ENCODE results near the gene TEX19.
"Not testable (repeated sequence)": the region's sequence is repeated elsewhere in the genome, so short reads cannot be mapped to it uniquely, and the experiment has no call there.

Gene TEX19

GRCh38 chr17:82377294-82377693 lies 18.2 kb downstream of the TEX19 start:
- DNase-seq (ENCODE audit: low spot score) = not testable (repeated sequence)

GRCh38 chr17:82377924-82378740 lies 19.1 kb downstream of the TEX19 start:
- DNase-seq (ENCODE audit: low spot score) = no peak

GRCh38 chr17:82378741-82379021 lies 19.6 kb downstream of the TEX19 start:
- no peak for DNase-seq (ENCODE audit: low spot score)

- no peak for DNase-seq (ENCODE audit: low spot score)
These were observed 22.0 kb downstream of the TEX19 start for GRCh38 chr17:82380860-82381702.

DNA sequence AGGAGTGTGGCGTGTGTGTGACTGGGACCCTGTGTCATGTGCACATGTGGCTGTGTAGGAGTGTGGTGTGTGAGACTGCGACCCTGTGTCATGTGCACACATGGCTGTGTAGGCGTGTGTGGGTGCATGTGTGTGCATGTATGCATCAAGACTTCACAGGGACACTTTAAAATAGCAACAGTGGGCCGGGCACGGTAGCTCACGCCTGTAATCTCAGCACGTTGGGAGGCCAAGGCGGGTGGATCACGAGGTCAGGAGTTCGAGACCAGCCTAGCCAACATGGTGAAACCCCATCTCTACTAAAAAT lies 22.6 kb downstream of the TEX19 start:
- DNase-seq (ENCODE audit: low spot score) = not testable (repeated sequence)

DNA sequence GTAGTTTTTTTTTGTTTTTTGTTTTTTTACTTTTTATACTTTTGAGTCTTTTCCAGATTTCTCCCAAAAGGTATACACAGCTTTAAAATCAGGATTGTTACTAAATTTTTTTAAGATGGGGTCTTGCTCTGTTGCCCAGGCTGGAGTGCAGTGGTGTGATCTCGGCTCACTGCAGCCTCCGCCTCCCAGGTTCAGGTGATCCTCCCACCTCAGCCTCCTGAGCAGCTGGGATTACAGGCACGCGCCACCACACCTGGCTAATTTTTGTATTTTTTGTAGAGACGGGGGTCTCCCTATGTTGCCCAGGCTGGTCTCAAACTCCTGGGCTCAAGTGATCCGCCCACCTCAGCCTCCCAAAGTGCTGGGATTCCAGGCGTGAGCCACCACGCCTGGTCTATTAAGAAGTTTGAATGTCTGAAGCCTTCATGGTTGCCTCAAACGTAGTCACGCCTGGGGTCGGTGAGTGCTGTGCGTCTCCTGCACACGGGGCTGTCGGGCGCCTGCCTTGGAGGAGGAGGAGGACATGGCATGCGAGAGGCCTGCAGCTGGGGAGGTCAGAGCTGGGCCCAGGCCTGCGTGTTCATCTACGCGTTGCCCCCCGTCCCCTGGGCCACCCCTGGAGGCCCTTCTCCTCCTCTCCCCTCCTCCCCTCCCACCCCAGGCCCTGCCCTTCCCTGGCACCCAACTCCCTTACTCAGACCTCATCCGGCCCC lies 23.3 kb downstream of the TEX19 start:
- not testable (repeated sequence) for DNase-seq (ENCODE audit: low spot score)

GRCh38 chr17:82382933-82383255 lies 23.8 kb downstream of the TEX19 start:
- DNase-seq (ENCODE audit: low spot score) = no peak

- DNase-seq (ENCODE audit: low spot score) = no peak
These were observed 24.4 kb downstream of the TEX19 start for GRCh38 chr17:82383411-82383810.

- no peak for DNase-seq (ENCODE audit: low spot score)
These were observed 25.1 kb downstream of the TEX19 start for GRCh38 chr17:82384051-82384729.

- DNase-seq (ENCODE audit: low spot score) = no peak
These were observed 25.9 kb downstream of the TEX19 start for GRCh38 chr17:82384730-82385481.

DNA sequence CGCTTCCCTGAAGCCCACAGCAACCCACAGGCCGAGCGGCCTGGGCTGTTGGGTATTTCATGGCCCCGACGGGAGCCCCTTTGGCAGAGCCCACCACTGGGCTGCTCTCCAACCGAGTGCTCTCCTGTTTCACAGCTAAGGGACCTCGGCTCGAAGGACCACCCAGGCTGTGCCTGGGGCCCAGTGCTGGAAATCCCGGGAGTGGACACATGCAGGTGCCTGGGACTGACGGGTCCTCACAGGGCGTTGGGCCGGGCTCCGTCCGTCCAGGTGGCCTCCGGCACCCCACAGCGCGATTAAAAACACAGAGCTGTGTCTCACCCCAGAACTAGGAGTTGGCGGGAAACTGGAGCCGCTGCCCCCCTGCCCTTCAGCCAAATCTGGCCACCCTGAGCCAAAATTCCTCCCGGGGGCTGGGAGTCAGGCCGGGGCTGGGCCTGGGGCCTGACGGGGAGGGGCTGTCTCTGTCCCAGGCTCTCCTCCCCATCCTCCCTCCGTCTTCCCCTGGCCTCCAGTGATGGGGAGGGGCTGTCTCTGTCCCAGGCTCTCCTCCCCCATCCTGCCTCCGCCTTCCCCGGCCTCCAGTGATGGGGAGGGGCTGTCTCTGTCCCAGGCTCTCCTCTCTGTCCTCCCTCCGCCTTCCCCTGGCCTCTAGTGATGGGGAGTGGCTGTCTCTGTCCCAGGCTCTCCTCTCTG lies 26.7 kb downstream of the TEX19 start:
- DNase-seq (ENCODE audit: low spot score) = no peak

- no peak for DNase-seq (ENCODE audit: low spot score)
These were observed 27.3 kb downstream of the TEX19 start for GRCh38 chr17:82386255-82386831.

DNA sequence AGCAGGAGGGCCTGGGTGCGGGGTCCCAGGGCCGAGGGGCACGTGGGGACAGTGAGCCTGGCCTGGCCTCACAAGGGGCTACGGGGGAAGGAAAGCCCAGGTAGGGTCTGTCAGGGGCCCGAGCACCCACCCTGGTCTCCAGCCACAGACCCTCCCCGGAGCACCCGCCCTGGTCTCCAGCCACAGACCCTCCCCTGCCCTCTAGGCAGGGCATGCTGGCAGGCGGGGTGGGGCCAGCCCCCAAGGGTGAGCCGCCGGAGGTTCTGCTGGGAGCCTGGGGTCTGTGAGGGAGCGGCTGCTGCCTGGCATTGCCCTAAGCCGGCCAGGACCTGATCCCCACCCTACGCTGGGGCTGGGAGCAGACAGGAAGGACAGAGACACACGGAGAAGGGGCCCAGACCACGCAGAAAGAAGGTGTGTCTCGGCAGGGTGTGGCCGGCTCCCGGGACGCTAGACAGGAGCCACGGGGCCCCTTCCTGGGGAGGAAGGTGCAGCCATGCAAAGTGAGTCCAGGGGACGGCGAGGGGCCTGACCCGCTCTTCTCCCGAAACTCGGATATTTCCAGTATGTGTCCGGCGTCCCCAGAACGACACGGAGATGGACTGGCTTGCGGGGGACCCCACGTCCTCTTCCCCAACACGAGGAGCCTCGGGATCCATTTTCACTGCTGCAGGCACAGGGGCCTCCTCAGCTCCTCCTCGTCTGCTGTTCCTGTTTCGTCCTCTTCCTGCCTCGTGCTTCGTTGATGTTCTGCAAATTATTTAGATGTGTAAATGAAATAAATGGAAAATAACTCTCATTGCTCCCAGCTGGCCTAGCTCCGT lies 28.0 kb downstream of the TEX19 start:
- DNase-seq (ENCODE audit: low spot score) = no peak

DNA sequence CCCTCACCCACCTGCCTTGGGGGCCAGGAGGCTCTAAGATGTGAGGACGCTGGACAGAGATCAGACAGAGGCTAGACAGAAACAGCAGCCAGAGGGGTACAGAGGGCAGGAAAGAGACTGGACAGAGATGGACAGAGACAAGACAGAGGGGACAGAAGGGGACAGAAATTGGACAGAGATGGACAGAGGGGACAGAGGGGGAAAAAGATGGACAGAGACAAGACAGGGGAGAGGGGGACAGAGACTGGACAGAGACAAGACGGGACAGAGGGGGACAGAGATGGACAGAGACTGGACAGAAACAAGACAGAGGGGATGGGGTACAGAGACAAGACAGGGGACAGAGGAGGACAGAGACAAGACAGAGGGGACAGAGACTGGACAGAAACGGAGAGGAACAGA lies 28.7 kb downstream of the TEX19 start:
- no peak for DNase-seq (ENCODE audit: low spot score)

- DNase-seq (ENCODE audit: low spot score) = no peak
These were observed 29.3 kb downstream of the TEX19 start for GRCh38 chr17:82388223-82388921.

DNA sequence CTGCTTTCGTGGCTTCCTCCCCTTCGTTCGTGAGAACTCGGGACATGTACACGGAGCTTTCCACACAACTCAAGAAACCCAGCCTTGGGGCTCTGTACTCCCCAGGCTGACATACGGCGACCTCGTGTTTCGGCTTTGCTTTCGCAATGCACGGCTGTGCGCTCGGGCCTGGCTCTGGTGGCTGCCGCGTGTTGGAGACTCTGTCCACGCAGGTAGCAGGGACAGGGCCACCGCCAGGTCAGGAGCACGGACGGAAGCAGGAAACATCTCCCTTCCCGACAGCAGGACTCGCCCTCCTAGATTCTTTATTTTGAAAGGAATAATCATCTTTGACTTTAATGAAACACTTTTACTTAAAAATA lies 29.9 kb downstream of the TEX19 start:
- no peak for DNase-seq (ENCODE audit: low spot score)

GRCh38 chr17:82389379-82389778 lies 30.3 kb downstream of the TEX19 start:
- no peak for DNase-seq (ENCODE audit: low spot score)

DNA sequence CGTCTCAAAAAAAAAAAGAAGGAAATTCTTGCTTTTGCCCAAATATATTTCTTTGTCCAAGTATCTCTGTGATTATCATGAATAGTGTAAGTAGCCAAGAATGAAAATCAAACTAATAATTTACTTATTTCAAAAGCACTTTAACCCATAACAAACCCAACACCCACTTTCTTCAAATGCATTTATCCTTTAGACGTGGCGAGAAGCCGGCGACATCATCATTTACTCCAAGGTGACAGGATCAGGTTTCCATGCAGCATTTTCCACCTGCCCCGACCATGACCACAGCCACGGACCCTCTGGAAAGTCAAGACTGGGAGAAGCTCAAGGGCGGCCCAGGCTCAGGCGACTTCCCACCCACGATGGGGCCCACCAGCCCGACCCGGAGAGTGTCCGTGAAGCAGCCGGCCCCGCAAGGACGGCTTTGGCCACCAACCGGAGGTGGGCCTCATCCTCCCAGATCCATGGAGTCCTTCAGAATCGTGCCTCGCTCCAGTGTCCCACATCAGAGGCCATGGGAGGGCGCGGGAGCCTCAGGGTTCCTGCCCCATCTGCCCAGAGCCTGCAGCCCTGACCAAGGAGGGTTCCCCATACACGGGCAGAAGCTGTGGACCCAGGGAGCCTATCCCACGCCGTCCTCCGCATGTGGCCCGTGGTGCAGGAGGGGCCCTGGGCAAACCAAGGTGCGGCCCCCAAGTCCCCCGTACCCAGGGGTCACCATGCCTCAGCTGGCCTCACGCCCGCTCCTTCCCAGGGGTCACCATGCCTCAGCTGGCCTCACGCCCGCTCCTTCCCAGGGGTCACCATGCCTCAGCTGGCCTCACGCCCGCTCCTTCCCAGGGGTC lies 31.2 kb downstream of the TEX19 start:
- no peak for DNase-seq (ENCODE audit: low spot score)
